Frontal cortex (tissue), 4 donors: Measurements from ENCODE around the gene IPP. TPM values are rescaled to one million over a fixed set of nuclear protein-coding genes. Genes with fewer than 3 reads are reported as not detected.

Source experiments
- DNase-seq, 2 donors: peaks; one replicate each; pipeline ENCODE4 v3.0.0; 2012; ENCODE audit warnings: low spot score in 2 of 2
- FAIRE-seq: peaks from 2 replicates; lab custom pipeline; 2012; peaks lifted over from hg19 to GRCh38; lab: Jason Lieb, UNC
- total RNA-seq: library from RNA; depleted of rRNA; stranded (reverse); fragments of >200 nt; gene quantifications from one replicate; pipeline ENCODE4 v1.2.3, GENCODE V29; 2014
- donor health status: control.
- donor health status: control.
- donor health status: control.

Gene IPP
- total RNA-seq, 1 donor from 2014 or later: 10.2 TPM

DNA sequence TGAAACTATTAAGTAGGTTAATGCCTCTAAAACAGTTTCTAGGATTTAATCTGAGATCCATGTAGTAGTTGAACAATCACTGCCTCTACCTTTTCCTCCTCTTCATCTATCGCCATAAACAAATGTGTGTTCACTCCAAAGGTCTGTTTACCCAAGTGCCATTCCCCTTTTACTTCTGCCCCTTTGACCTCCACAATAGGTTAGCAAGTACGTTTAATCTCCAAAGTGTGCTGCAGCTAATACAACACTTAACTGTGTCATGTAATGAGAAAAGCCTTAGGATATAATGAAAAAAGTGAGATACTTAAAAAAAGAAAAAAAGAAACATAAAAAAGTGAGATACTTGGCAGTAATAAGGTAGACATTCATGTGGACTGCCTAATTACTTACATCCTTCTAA is 92.3 kb downstream of the IPP start:
- DNase-seq: no peak
- FAIRE-seq: no peak

DNA sequence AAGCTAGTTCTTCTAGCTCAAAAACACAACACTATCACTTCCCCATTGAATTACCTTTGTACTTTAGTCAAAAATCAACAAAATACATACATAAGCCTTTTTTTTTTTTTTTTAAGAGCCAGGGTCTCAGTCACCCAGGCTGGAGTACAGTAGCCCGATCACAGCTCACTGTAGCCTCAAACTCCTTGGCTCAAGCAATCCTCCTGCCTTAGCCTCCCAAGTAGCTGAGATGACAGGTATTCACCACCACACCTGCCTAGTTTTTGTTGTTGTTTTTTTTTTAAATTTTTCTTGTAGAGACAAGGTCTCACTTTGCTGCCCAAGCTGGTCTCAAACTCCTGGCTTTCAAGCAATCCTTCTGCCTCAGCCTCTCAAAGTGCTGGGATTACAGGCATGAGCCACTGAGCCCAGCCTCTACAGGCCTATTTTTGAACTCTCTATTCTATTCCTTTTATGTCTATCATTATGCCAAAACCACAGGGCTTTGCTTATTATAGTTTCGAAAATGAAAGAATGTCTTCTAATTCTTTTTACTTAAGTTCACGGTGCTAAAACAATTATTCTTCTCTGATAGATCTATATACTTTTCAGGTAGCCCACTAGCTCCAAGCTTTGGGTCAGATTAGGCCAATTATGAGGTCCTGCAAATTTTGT is 93.8 kb downstream of the IPP start:
- DNase-seq: no peak
- FAIRE-seq: no peak

DNA sequence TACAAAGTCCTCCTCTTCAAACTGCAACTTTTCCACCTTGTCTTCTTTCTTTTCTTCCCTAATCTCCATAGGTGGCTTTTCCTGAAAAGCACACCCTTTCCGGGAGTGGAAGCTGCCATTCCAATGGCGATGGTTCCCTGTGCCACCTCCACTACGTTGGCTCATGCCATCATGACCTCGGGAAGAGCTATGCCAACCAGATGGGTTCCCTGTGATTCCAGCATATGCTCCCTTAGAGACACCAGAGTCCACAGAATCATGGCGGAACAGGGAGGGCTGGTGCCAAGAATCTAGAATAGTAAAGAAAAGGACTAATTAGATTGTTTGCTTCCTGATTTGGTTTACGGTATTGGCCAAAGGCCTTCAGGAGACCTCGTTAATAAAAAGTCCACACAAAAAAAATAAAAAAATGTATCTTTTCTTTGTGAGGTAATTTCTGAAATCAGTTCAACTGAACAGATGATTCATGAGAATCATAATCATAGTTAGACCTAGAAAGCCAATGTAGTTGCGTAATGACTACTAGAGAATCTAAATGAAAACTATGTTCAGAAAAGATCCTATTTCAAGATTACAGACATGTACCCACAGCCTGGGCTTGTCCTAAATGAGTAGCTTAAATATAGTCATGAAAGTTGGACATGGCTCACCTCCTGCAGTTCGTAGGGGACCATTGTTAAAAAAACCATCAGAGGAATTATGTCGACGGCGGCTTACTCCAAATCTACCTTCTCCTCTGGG is 95.7 kb downstream of the IPP start:
- DNase-seq: no peak
- no peak for FAIRE-seq

Other genes starting within 250 kb of the IPP start
- gene PRDX1, start 228.8 kb downstream of the IPP start, total RNA-seq: 217 TPM
- gene AKR1A1, start 199.8 kb downstream of the IPP start, total RNA-seq: 74.6 TPM
- 59.5 TPM for gene NASP, start 166.6 kb downstream of the IPP start, total RNA-seq
- gene CCDC17, start 126.6 kb downstream of the IPP start, total RNA-seq: 0.41 TPM
- gene GPBP1L1, start 64.1 kb downstream of the IPP start, total RNA-seq: 58.7 TPM
- 17.9 TPM for gene TMEM69, start 62.5 kb downstream of the IPP start, total RNA-seq
- 45.2 TPM for gene MAST2, start 53.0 kb upstream of the IPP start, total RNA-seq